DOHH2 (cell line): ENCODE measurements around the gene MRPL18.

Experiments
- H3F3A ChIP-seq: fragments of 200-600 bp; sonication (generic), shearing (Covaris generic); 2 replicates; pipeline ENCODE4 v1.6.0; 2016; ENCODE audit warnings: antibody characterized with exemption, mild to moderate bottlenecking; ENCODE audit not compliant: control insufficient read depth, insufficient read depth
- H3K27ac ChIP-seq: fragments of 200-600 bp; sonication (generic); 2 replicates; pipeline ENCODE4 v1.5.1; 2014; ENCODE audit warnings: low read depth, mild to moderate bottlenecking, low read length, moderate library complexity
- H3K27me3 ChIP-seq: fragments of 200-600 bp; sonication (generic); 2 replicates; pipeline ENCODE4 v1.6.1; 2014; ENCODE audit warnings: mild to moderate bottlenecking, low read length, mixed read lengths; ENCODE audit not compliant: control insufficient read depth
- H3K36me3 ChIP-seq: fragments of 200-600 bp; sonication (generic); 2 replicates; pipeline ENCODE4 v1.6.1; 2014; ENCODE audit warnings: mild to moderate bottlenecking, low read length, moderate library complexity, mixed read lengths; ENCODE audit not compliant: control insufficient read depth
- H3K4me1 ChIP-seq: fragments of 200-600 bp; sonication (generic); 2 replicates; pipeline ENCODE4 v1.6.1; 2014; ENCODE audit warnings: mild to moderate bottlenecking, low read length, mixed read lengths; ENCODE audit not compliant: control insufficient read depth
- H3K4me2 ChIP-seq: fragments of 200-600 bp; sonication (generic); 2 replicates; pipeline ENCODE4 v1.6.0; 2014; ENCODE audit warnings: mild to moderate bottlenecking, low read length, moderate library complexity
- H3K4me3 ChIP-seq: fragments of 200-600 bp; sonication (generic); 2 replicates; pipeline ENCODE4 v1.5.1; 2014; ENCODE audit warnings: mild to moderate bottlenecking, low read length, mixed read lengths
- H3K79me2 ChIP-seq: fragments of 200-600 bp; sonication (generic); 2 replicates; pipeline ENCODE4 v1.6.1; 2014; ENCODE audit warnings: mild to moderate bottlenecking, low read length, mixed read lengths; ENCODE audit not compliant: control insufficient read depth
- H3K9me2 ChIP-seq: fragments of 200-600 bp; sonication (generic); replicated peaks from 2 replicates; pipeline ENCODE4 v1.6.1; 2014; ENCODE audit warnings: mild to moderate bottlenecking, low read length, mixed read lengths; ENCODE audit not compliant: control insufficient read depth
- H3K9me3 ChIP-seq: fragments of 200-600 bp; sonication (generic); 2 replicates; pipeline ENCODE4 v1.6.1; 2014; ENCODE audit warnings: antibody characterized with exemption, low read length, mixed read lengths; ENCODE audit not compliant: control insufficient read depth, insufficient read depth
- H4K20me1 ChIP-seq: fragments of 200-600 bp; sonication (generic); 2 replicates; pipeline ENCODE4 v1.6.0; 2014; ENCODE audit warnings: low read depth, mild to moderate bottlenecking, antibody characterized with exemption, low read length, moderate library complexity; ENCODE audit not compliant: control insufficient read depth, insufficient read depth
- CTCF ChIP-seq: fragments of 200-600 bp; sonication (generic); IDR thresholded peaks from one replicate; pipeline ENCODE4 v1.5.1; 2014; ENCODE audit warnings: antibody characterized with exemption, mild to moderate bottlenecking, low read depth, low read length; ENCODE audit not compliant: poor library complexity, severe bottlenecking
- EZH2phosphoT487 ChIP-seq: fragments of 200-600 bp; sonication (generic); IDR thresholded peaks from 2 replicates; pipeline ENCODE4 v1.6.1; 2017; ENCODE audit warnings: borderline replicate concordance, mild to moderate bottlenecking, antibody characterized with exemption, low read length, moderate library complexity, mixed read lengths

Gene MRPL18

GRCh38 chr6:159751448-159751847, 38.8 kb upstream of the MRPL18 start:
- Histone ChIP-seq H4K20me1 (peaks cover 4% of the 10 kb centered on the region), H3K4me2 (no peak overlapping the region), H3K27me3 (no peaks in the 10 kb centered on the region), H3K4me3 (no peak overlapping the region), H3K4me1 (no peaks in the 10 kb centered on the region), H3K79me2 (peaks cover 62% of the 10 kb centered on the region), H3K36me3 (peaks cover 98% of the 10 kb centered on the region), H3K9me2 (no peaks in the 10 kb centered on the region), H3K27ac (no peak overlapping the region), H3F3A (peaks cover 57% of the 10 kb centered on the region), H3K9me3 (no peaks in the 10 kb centered on the region)
- TF ChIP-seq CTCF (no peak), EZH2phosphoT487 (no peak)

GRCh38 chr6:159753081-159753872, 37.0 kb upstream of the MRPL18 start:
- H3K4me1 ChIP-seq = no peaks in the 10 kb centered on the region
- peaks cover 49% of the 10 kb centered on the region for H3K79me2 ChIP-seq
- peaks cover 58% of the 10 kb centered on the region for H3F3A ChIP-seq
- peaks cover 97% of the 10 kb centered on the region for H3K36me3 ChIP-seq
- H3K9me3 ChIP-seq = no peaks in the 10 kb centered on the region
- no peak overlapping the region for H3K27ac ChIP-seq
- TF ChIP-seq CTCF (no peak), EZH2phosphoT487 (no peak)
- no peak overlapping the region for H3K4me3 ChIP-seq
- H3K9me2 ChIP-seq = no peaks in the 10 kb centered on the region
- no peaks in the 10 kb centered on the region; the same call in 1 of the 2 replicates for H4K20me1 ChIP-seq
- no peaks in the 10 kb centered on the region for H3K27me3 ChIP-seq
- H3K4me2 ChIP-seq = no peak overlapping the region

- Histone ChIP-seq H3K79me2 (peaks cover 44% of the 10 kb centered on the region), H3F3A (peaks cover 65% of the 10 kb centered on the region), H3K27ac (no peak overlapping the region), H3K9me3 (no peaks in the 10 kb centered on the region), H3K36me3 (peaks cover 92% of the 10 kb centered on the region), H3K4me2 (no peak overlapping the region), H3K27me3 (no peaks in the 10 kb centered on the region), H3K9me2 (no peaks in the 10 kb centered on the region), H3K4me1 (no peaks in the 10 kb centered on the region), H3K4me3 (no peak overlapping the region), H4K20me1 (no peaks in the 10 kb centered on the region; the same call in 1 of the 2 replicates)
- TF ChIP-seq EZH2phosphoT487 = no peak
- TF ChIP-seq CTCF = no peak
Measured at GRCh38 chr6:159754401-159754800, 35.9 kb upstream of the MRPL18 start.
